ENCODE measurements around the gene ARL11.

Gene ARL11

DNA sequence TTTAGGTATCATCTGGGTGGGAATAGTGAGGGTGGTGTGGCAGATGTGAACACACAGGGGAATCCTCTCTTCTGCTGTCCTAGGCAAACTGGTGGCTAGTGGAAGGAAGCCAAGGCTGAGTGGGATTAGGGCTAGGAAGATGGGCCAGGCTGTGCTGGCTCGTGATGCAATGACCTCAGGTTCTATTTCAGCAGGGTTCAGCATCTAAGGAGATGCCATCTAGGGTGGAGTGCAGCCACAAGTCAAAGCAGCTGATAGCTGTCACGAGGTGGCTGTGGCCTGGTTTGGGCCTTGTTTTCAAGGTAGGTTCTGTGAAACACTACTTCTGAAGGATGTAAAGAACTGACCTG, 21.6 kb downstream of the ARL11 start:
- no peak for DNase-seq

DNA sequence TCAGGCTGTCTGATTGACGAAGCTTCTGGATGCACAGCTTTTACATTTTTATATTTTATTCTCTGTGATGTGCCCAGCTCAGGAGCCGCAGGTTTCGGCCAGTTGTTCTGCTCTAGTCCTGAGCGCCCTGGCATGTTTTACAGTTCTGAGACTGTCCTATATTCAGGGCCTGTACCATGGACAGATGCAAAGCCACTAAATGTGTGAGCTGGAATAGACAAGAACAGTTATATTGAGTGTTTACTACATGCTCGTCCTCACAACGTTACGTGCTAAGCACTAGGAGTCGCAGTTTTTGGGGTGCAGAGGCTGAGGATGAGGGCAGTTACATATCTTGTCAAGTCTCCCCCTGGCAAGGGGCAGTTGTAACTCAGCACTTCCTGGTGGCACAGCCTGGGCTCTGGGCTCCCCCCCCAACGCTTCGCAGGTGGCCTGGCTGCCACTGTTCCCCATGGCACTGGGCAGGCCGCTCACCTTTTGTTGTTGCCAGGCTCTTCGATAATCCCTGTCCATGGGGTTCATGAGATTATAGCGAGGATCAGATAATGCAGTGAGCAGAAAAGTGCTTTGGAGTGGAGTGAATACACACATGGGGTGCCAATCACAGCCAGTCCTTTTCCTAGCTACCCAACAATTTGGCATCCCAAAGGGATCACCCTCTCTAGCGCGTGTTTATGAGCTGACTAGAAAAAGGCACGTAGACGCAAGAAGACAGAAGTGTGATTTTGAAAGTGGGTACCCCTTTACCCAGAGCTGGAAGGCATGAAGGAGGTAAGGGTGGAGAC, 23.5 kb downstream of the ARL11 start:
- DNase-seq, result no peak

DNA sequence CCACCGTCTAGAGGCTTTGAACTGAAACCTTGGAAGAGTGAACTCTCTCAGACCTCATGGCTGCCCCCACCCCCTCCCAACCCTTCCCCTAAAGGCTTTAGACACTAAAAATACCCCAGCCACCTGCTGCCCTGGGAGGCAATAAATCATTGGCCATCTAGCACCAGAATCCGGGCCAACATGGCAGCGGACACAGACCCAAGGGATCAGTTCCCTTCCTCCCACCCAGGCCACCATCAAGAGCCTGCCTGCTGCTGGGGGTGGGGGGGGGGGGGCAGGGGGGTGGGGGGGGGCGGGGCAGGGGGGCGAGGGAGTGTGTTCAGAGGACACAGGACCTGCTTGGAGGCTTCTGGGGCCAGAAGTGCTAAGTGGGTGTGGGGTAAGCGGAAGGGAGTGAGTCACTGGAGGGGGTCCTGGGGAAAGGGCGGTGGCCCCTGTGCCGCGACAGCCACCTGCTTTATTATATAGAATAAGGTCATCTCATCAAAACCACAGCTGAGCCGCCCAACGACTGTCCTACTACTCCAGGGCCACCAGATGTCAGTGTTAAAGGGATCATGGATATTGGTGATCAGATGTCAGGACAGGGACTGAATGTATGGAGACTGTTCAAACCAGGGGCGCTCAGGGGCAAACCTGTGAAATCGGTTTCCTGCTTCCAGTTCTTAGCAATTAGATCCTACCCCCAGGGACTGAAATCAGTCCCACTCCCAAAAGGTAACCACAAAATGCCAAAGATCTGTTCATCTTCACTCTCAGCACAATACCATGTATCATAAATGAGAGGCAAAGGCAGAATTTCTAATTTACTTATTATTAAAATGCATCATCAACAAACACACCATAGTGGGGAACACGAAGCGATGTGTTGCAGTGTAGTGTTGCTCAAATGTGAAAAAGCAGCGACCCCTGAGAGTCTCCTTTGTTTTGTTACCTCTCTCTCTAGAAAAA, 24.3 kb downstream of the ARL11 start:
- peak; percentile 17 for DNase-seq

DNA sequence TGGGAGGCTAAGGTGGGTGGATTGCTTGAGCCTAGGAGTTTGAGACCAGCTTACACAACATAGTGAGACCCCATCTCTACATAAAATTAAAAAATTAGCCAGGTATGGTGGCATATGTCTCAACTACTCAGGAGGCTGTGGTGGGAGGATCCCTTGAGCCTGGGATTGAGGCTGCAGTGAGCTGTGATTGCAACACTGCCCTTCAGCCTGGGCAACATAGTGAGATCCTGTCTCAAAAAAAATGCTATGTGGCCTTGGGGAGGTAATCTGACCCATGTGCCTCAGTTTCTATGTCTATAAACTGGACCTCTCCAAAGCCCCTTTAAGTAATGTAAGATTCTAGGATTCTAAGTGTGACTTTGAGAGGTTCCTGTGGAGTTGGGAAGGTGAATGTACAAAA, 25.2 kb downstream of the ARL11 start:
- no peak for DNase-seq

DNA sequence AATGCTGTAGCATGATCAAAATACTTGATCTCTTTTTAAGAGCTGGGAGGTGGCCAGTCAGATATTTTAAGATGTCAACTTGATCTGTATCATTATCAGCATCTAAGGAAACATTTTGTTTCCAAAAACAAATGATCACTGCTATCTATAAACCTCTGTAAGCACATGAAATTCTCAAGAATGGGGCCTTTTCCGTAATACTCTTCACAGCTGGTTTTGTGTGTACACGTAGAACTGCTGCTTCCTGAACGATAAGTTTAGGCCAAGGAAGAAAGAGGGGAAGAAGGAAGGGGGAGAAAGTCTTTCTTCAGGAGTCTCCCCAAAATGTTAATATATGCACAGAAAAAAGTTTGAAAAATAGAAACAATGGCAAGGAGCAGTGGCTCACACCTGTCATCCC, 25.7 kb downstream of the ARL11 start:
- no peak for DNase-seq

DNA sequence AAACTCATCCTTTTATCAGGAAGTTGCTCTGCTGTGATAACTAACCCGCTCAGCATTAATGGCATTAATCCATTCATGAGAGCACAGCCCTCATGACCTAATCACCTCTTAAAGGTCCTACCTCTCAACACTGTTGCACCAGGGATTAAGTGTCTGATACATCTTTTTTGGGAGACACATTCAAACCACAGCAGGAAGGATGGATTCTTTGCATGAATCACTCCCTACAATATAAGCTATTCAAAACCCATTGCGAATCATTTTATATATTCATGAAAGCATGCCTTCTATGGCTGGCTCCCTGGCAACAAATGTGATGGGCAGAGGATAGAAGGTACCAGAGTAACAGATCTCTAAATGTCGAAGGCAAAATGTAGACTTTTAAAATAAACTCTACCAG, 27.6 kb downstream of the ARL11 start:
- no peak for DNase-seq

DNA sequence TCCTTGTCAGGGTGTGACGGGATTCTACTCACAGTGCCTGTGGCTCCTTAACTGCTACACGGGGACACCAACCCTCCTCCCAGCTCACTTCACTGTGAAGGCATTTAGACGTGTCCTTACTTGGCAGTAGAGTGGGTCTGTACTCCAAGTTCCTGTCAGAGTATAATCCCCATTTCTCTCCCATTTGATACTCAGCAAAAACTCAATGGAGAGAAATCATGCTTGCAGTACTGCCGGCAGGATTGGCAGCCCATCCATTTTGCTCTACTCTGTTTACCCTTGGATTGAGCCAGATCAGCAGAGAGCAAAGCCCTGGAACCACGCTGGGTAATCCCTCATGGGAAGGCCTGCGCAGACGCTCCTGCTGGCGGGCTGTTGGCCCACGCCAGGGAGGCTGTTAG, 28.9 kb downstream of the ARL11 start:
- DNase-seq, result no peak

DNA sequence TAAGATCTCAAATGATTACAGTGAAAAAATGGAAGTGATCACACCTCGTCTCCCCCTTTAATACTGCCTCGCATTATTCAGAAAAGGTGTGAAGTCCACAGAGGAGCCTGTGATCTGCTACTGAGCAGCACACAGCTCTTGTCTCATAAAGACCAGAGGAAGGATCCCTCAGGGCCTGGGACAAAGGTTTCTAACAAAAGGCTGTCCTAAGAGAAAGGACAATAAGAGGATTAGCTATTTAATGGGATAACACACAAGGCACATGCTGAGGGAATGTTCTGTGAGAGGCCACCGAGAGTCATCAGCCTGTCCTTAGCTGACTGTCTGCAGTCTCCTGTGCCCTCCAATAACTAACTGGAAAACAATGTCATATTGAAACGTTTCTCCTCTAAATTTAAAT, 36.3 kb downstream of the ARL11 start:
- DNase-seq, result no peak

DNA sequence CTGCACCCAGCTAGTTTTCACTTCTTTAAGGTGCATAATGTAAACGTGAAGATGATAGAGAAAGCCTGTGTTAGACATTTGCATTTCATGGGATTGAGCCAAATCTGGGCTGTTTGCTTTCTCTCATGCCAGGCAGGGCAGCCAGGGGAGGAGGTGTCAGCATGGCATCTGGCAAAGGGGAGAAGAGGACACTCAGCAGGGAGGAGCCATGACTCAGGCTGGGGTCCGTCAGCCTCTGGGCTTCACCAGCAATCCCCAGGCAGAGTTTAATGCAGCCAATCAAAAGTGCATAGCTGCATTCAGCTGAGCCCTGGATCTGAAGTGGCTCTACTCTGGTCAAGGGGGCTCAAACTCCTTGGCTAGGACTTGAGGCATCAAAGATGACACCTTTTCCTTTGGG, 39.5 kb downstream of the ARL11 start:
- DNase-seq, result no peak

DNA sequence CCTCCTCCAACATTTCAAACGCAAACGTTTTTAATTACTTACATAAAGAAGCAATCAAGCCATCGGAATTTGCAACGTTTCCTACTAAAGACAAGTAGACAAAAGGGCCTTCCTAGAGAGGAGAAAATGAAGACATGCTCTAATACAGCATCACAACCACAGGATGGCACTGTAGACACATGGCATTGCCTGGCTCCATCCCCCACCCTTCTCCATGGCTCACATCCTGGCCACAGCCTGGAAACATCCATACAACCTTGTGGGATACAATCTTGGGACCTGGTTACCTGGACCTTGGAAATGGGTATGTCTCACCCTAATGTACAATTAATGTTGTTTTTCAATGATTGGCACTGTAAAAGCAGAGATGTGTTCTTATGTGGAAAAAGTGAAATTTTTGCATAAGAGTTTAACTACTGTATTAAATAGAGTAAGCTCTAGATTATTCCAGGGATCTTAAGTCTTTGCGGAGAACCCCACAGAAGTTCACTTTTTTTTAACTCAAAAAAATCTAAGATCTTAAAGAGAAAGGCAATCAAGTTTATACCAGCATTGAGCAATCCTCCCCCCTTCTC, 41.5 kb downstream of the ARL11 start:
- DNase-seq, result peak; percentile 51

DNA sequence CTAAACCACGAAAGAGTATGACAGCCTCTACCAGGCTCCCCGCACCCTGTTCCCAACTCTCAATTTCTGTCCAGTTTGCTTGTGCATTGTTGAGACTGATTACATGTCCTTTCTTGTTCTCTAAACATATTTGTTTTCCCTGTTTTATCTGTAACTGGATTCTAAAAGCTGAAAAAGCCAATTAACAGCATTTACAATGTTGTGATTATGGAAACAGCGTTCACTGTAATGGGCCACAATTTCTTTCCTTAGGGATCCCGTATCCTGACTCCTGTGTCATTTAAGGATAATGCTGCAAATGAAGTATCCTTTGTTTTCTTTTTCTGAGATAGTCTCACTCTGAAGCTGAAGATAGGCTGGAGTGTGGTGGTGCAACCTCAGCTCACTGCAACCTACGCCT, 42.5 kb downstream of the ARL11 start:
- DNase-seq, result no peak

DNA sequence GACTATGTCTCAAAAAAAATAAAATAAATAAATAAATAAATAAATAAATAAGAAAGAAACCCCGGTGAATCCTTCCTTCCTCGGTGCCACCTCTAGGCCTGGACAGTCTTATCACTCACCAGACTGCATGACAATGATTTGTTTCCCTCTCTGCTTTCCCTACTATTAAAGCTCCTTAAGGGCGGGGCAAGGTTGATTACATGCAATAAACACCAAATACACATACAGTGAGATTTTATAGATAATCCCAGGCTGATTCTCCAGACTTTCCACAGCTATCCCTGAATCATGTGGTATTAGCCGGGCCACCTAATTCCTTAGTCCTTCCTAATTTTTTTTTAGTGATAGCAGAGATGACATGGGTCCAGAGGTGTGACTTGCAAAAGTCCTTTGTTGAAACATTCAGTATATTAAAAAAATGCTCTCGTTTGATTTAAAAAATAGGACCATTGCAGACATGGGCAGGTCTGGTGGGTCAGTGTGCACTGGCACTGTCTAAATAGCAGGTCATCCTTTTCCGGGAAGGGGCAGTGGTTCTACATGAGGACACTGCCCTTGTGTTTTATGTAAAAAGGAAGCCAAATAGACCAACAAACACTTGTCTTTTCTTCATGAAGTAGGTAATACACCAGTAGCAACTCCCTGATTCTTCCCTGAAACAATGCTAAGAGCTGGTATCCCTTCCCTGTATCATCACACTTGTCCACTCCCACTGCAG, 48.4 kb downstream of the ARL11 start:
- no peak for DNase-seq

DNA sequence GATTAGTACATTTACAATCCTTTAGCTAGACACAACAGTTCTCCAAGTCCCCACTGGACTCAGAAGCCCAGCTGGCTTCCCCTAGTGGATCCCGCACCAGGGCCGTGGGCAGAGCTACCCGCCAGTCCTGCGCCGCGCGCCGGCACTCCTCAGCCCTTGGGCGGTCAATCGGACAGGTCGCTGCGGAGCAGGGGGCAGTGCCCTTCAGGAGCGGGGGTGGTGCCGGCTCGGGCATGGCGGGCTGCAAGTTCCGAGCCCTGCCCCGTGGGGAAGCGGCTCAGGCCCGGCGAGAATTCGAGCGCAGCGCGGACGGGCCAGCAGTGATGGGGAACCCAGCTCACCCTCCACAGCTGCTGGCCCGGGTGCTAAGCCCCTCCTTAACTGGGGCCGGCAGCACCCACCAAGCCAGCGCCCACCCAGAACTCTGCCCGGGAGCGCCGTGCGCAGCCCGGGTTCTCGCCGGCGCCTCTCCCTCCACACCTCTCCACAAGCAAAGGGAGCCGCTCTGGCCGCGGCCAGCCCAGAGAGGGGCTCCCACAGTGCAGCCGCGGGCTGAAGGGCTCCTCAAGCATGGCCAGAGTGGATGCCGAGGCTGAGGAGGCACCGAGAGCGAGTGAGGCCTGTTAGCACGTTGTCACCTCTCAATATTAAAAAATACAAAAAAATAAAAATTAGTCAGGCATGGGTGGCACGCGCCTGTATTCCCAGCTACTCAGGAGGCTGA, 50.0 kb downstream of the ARL11 start:
- no peak for DNase-seq

DNA sequence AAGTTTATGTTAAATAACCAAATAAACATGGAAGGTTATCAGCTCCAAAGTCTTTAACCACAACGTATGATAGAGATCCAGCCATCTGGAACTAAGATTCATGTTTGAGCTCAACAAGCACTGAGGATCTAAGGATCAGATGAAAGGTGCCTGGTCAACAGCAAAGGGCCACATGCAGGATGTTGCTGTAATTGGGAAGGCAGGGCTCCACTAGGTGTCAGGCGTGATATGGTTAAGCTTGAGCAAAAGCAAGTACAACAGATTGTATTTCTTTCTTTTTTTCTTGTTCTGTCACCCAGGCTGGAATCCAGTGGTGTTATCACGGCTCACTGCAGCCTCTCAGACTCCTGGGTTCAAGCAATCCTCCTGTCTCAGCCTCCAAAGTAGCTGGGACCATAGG, 50.9 kb downstream of the ARL11 start:
- DNase-seq, result peak; percentile 43

DNA sequence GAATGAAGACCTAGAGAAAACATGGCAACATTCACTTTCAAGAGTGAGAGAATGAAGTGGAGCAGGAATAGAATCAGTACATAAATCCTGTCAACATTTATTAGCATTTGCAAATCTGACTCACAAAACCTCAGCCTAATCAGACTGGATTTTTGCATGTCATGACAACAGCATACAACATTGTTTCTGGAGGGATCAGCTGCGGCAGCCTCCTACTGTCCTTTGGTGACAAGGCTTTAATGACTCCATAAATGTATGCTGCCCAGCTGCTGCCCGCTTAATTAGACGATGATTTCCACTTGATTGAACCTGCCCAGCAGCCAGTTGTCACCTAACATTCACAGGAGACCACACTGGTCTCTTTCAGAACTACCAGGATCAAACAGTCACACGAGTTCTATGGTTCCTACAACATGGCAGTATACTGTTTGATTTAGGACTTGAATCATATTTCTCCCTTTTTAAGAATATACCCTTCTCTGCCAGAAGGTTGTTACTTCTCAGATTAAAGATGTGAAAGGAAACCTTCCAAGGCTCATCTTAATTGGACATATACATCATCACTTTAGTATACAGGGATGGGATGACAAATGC, 53.6 kb downstream of the ARL11 start:
- DNase-seq, result no peak

Data from CD4-positive, alpha-beta T cell treated with Interleukin-17A for 4 hours (primary cell).